Smooth muscle cell (in vitro differentiated cells): ENCODE data around the gene ZNF555. TPM values are rescaled to one million over a fixed set of nuclear protein-coding genes. Genes with fewer than 3 reads are reported as not detected.

ENCODE experiments used
- DNase-seq: peaks from one replicate; lab custom pipeline; 2025; ENCODE audit not compliant: unreplicated experiment; lab: John Stamatoyannopoulos, UW
- H2AFZ ChIP-seq: fragments of 200-600 bp; sonication (generic); 2 replicates; pipeline ENCODE4 v1.6.0; 2016; ENCODE audit warnings: antibody characterized with exemption, low read depth, mild to moderate bottlenecking
- H3F3A ChIP-seq: fragments of 200-600 bp; sonication (generic); 2 replicates; pipeline ENCODE4 v1.6.0; 2017; ENCODE audit warnings: antibody characterized with exemption, low read depth
- H3K27ac ChIP-seq: fragments of 200-600 bp; sonication (generic); 2 replicates; pipeline ENCODE4 v1.5.1; 2016; ENCODE audit warnings: low read depth, mild to moderate bottlenecking
- H3K27me3 ChIP-seq: fragments of 200-600 bp; sonication (generic); 2 replicates; pipeline ENCODE4 v1.6.1; 2016; ENCODE audit warnings: low read depth, mild to moderate bottlenecking
- H3K36me3 ChIP-seq: fragments of 200-600 bp; sonication (generic); 2 replicates; pipeline ENCODE4 v1.5.1; 2016; ENCODE audit warnings: low read depth
- H3K4me1 ChIP-seq: fragments of 200-600 bp; sonication (generic); 2 replicates; pipeline ENCODE4 v1.5.1; 2016; ENCODE audit warnings: low read depth
- H3K4me2 ChIP-seq: fragments of 200-600 bp; sonication (generic); 2 replicates; pipeline ENCODE4 v1.6.0; 2016; ENCODE audit warnings: mild to moderate bottlenecking
- H3K4me3 ChIP-seq: fragments of 200-600 bp; sonication (generic); 2 replicates; pipeline ENCODE4 v1.5.1; 2016; ENCODE audit warnings: mild to moderate bottlenecking
- H3K79me2 ChIP-seq: fragments of 200-600 bp; sonication (generic); 2 replicates; pipeline ENCODE4 v1.6.0; 2016; ENCODE audit warnings: low read depth, mild to moderate bottlenecking
- H3K9ac ChIP-seq: fragments of 200-600 bp; sonication (generic); 2 replicates; pipeline ENCODE4 v1.6.0; 2016; ENCODE audit warnings: low read depth
- H3K9me3 ChIP-seq: fragments of 200-600 bp; sonication (generic); replicated peaks from 2 replicates; pipeline ENCODE4 v1.5.1; 2016; ENCODE audit warnings: low read depth
- H4K20me1 ChIP-seq: fragments of 200-600 bp; sonication (generic); 2 replicates; pipeline ENCODE4 v1.6.0; 2016; ENCODE audit warnings: low read depth
- WGBS: methylation state at CpG from one replicate; pipeline ENCODE4 v1.1.7; 2016; ENCODE audit warnings: low lambda C conversion rate; 5-methylcytosine and 5-hydroxymethylcytosine counted together
- polyA plus RNA-seq: library from polyadenylated mRNA; unstranded; fragments of >200 nt; fragmentation: Nextera tagmentation; extraction: Ambion mirVana; gene quantifications from 2 replicates; pipeline ENCODE4 v1.2.1, GENCODE V29; 2016
- total RNA-seq: library from RNA; depleted of rRNA; stranded (reverse); fragments of >200 nt; gene quantifications from 2 replicates; pipeline ENCODE4 v1.2.3, GENCODE V29; 2014
- TF ChIP-seq, protein P1 (sequence below): fragments of 200-600 bp; sonication (generic); IDR thresholded peaks from 2 replicates; pipeline ENCODE4 v1.5.1; 2017; ENCODE audit warnings: borderline replicate concordance, mild to moderate bottlenecking, antibody characterized with exemption; ENCODE audit not compliant: insufficient read depth, poor library complexity, severe bottlenecking

Gene ZNF555
- total and polyA plus RNA-seq, 2 experiments from 2014 or later: 3.2 to 4.9 TPM

DNA sequence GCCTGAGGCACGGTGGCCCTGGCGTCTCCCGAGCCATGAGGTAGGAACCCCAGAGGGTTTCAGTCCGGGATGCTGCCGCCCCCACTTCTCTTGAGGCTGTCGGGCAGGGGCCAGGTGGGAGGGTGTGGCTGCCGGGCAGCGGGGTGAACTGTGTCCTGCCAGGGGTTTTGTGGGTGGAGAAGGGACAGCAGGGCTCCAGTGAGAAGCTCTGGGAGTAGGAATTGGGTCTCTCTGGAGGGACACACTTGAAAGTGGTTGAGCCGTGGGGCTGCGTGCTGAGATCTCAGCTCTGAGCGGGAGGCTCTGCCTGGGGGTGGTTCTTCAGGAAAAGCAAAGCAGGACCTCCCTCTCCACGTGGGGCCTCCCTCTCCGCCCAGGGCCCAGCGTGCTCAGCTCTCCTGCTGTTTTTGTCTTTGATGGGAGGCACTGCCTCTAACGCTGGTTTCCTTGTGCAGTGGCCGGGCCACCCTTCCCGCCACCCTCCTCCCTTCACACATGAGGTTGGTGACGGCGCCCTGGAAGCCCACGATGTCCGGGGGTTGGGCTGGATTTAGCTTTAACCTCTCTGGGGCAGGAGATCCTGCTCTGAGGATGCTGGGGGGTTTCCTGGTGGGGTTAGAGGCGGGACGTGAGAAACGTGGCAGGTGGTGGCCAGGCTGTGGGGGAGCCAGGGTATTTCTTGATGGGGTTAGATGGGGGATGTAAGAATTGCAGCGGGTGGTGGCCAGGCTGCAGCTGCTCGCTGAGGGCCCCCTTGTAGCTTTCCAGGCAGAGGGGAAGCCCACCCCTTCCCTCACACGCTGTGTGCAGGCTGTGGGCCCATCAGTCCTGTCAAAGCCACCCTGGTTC lies 36.9 kb upstream of the ZNF555 start:
- no peaks in the 10 kb centered on the region for H3K79me2 ChIP-seq
- H3K4me3 ChIP-seq: no peak overlapping the region
- no peaks in the 10 kb centered on the region for H3F3A ChIP-seq
- H3K4me1 ChIP-seq: no peaks in the 10 kb centered on the region
- H3K27ac ChIP-seq: no peak overlapping the region
- TF ChIP-seq, protein P1, sequence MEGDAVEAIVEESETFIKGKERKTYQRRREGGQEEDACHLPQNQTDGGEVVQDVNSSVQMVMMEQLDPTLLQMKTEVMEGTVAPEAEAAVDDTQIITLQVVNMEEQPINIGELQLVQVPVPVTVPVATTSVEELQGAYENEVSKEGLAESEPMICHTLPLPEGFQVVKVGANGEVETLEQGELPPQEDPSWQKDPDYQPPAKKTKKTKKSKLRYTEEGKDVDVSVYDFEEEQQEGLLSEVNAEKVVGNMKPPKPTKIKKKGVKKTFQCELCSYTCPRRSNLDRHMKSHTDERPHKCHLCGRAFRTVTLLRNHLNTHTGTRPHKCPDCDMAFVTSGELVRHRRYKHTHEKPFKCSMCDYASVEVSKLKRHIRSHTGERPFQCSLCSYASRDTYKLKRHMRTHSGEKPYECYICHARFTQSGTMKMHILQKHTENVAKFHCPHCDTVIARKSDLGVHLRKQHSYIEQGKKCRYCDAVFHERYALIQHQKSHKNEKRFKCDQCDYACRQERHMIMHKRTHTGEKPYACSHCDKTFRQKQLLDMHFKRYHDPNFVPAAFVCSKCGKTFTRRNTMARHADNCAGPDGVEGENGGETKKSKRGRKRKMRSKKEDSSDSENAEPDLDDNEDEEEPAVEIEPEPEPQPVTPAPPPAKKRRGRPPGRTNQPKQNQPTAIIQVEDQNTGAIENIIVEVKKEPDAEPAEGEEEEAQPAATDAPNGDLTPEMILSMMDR: no peak
- H3K4me2 ChIP-seq: no peak overlapping the region
- 97% methylated on average over 27 of the region's 27 CpGs for WGBS
- no peak for DNase-seq
- no peaks in the 10 kb centered on the region for H3K27me3 ChIP-seq
- H3K36me3 ChIP-seq: no peaks in the 10 kb centered on the region
- no peaks in the 10 kb centered on the region for H3K9me3 ChIP-seq
- no peak overlapping the region for H3K9ac ChIP-seq
- no peak overlapping the region for H2AFZ ChIP-seq
- peaks cover 5% of the 10 kb centered on the region for H4K20me1 ChIP-seq

DNA sequence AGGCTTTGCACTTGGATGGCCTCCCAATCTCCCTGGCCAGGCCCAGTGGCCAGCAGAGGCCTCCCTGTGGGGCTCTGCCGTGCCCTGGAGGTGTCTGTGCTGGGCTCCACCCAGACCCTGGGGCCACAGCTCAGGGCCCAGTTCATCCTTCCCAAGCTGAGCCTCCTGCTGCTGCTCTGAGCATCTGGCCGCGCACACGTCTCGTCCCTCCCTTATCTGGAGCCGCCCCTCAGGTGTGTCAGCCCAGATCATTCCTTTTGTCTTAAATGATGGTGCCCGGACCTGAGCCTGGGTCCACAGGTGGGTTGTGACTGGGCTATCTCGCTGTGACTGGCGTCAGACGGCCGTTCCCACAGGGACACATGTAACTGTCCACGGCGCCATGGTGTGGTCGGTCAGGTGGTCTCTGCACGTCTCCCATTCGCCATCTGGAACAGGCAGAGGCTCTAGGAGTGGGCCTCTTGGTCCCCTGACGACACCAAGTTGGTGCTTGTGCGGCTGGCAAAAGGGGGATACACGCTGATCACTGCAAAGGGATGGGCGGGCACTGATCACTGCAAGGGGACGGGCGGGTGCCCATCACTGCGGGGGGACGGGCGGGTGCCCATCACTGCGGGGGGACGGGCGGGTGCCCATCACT lies 35.9 kb upstream of the ZNF555 start:
- H3K36me3 ChIP-seq: no peaks in the 10 kb centered on the region

DNA sequence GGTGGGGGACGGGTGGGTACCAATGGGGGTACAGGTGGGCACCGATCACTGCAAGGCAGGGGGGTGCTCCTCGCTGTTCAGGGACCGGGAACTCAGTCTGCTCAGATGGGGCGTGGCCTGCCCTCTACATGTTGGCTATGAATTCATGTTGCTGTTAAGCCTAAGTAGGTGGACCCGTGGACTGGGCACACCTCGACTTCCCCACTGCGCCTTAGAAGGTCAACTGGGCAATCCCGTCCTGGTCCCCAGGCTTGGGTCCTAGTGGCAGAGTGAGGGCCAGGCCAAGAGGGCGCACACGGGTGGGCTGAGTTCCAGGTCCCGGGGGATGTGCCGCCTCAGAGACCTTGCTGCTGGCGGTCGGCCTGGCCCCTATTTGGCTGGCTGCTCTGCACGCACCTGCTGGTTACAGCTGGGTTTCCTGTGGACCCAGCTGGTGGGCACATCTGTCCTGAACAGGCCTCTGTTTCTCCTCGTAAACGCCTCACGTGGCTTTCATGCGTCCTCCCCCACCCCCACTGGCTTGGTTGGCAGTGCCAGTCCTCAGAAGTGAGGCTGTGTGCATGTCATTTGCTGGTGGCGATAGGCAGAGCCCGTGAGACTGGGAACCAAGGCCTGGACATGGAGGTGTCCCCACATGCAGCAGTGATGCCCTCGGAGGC lies 35.2 kb upstream of the ZNF555 start:
- H3K36me3 ChIP-seq: no peaks in the 10 kb centered on the region

More for the DNA sequence above, 35.9 kb upstream of the ZNF555 start:
- Histone ChIP-seq H4K20me1 (peaks cover 5% of the 10 kb centered on the region), H3F3A (no peaks in the 10 kb centered on the region), H3K27me3 (no peaks in the 10 kb centered on the region), H3K9ac (no peak overlapping the region), H3K4me2 (no peak overlapping the region), H3K4me3 (no peak overlapping the region), H3K4me1 (no peaks in the 10 kb centered on the region), H3K79me2 (no peaks in the 10 kb centered on the region), H3K27ac (no peak overlapping the region), H2AFZ (no peak overlapping the region), H3K9me3 (no peaks in the 10 kb centered on the region)
- WGBS: 96% methylated on average over 26 of the region's 28 CpGs
- DNase-seq: no peak
- TF ChIP-seq, protein P1: no peak

More for the DNA sequence above, 35.2 kb upstream of the ZNF555 start:
- DNase-seq: no peak
- H3F3A ChIP-seq: no peaks in the 10 kb centered on the region
- no peaks in the 10 kb centered on the region for H3K27me3 ChIP-seq
- no peak overlapping the region for H3K27ac ChIP-seq
- no peaks in the 10 kb centered on the region for H3K79me2 ChIP-seq
- H3K4me2 ChIP-seq: no peak overlapping the region
- no peak overlapping the region for H3K9ac ChIP-seq
- H2AFZ ChIP-seq: no peak overlapping the region
- H4K20me1 ChIP-seq: peaks cover 5% of the 10 kb centered on the region
- TF ChIP-seq, protein P1: no peak
- no peak overlapping the region for H3K4me3 ChIP-seq
- WGBS: 97% methylated on average over 21 of the region's 23 CpGs
- H3K4me1 ChIP-seq: no peaks in the 10 kb centered on the region
- H3K9me3 ChIP-seq: no peaks in the 10 kb centered on the region
